Measurements from ENCODE around the gene KCNJ4.

Gene KCNJ4

DNA sequence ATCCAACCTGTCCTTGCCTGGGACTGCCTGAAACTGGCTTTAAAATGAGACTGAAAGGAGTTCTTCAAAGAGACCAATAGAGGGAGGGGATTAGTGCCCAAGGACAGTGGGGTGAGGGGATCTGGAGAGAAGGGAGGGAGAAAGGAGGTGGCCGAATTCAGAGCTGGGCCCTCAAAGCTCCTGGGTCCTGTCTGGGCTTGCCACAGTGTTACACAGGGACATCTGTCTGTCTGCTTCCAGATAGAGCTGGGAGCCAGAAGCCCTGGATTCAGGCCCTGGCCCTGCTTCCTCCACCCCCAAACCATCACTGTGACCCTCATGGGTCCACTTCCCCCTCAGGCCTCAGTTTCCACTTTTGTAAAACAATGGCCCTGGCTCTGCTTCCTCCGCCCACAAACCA is 3.6 kb downstream of the KCNJ4 start:
- CTCF ChIA-PET: no interaction called here

DNA sequence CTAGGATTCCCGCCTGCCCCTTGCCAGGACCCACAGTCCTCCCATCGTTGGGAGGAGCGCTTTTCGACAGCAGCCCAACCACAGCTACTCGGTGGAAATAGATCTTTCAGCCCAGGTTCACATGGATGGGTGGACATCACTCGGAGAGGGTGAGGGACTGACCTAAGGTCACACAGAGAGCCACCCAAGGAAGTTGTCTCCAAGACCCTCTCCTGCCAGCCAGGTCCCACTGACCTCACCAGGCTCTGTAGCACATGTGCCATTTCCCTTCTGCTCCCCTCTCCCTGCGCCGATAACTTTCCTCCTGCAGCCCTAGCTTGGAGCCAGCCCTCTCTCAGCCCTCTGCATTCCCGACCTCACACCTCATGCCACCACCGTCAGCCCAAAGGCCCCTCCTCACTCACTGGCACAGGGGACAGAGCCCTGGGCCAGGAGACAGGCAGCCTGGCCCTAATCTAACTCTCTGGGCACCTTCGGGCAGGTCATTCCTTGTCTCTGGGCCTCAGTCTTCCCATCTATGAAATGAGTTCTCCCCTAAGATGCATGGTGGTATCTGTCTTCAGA is 4.7 kb downstream of the KCNJ4 start:
- TF ChIP-seq SP2 (tag by site-specific recombination; IDR thresholded peaks at IDR 0.05) (0 out of 2 replicates have a peak, but pooled peaks have one; percentile 7), ZNF514 (tag by site-specific recombination; IDR thresholded peaks at IDR 0.05) (no peak), ZBTB8A (tag by site-specific recombination; IDR thresholded peaks at IDR 0.05) (peak; percentile 42; the same call in 1 of the 2 replicates)
- Histone ChIP-seq H3K36me3 (ENCODE audit: control insufficient read depth in 2 of 2, insufficient read depth in 1 of 2, low read length in 2 of 2) (no peaks in the 10 kb centered on the region), H3K27ac (ENCODE audit: extremely low read depth, low read depth, low read length) (no peak overlapping the region), H3K4me3 (ENCODE audit: low read depth, low read length) (no peak overlapping the region), H3K9me3 (ENCODE audit: control insufficient read depth, insufficient read depth, low read depth, low read length) (no peaks in the 10 kb centered on the region), H3K4me1 (ENCODE audit: control insufficient read depth, insufficient read depth, low read length) (no peaks in the 10 kb centered on the region)
- ChIA-PET CTCF (no interaction called here), POLR2A (no interaction called here)

More for the DNA sequence above, 3.6 kb downstream of the KCNJ4 start:
- no peaks in the 10 kb centered on the region for H3K4me1 ChIP-seq (ENCODE audit: control insufficient read depth, insufficient read depth, low read length)
- H3K9me3 ChIP-seq (ENCODE audit: control insufficient read depth, insufficient read depth, low read depth, low read length): no peaks in the 10 kb centered on the region
- POLR2A ChIA-PET: interaction anchor here (0.7 kb wide), 1 partner anchor 14 kb away, joined by 3 read pairs; no protein-coding TSS in a partner anchor
- H3K27ac ChIP-seq (ENCODE audit: extremely low read depth, low read depth, low read length): no peak overlapping the region
- no peak overlapping the region for H3K4me3 ChIP-seq (ENCODE audit: low read depth, low read length)
- H3K36me3 ChIP-seq (ENCODE audit: control insufficient read depth in 2 of 2, insufficient read depth in 1 of 2, low read length in 2 of 2): no peaks in the 10 kb centered on the region
- TF ChIP-seq ZNF426 (tag by site-specific recombination; IDR thresholded peaks at IDR 0.05) (no peak), ZBTB48 (tag by site-specific recombination; IDR thresholded peaks at IDR 0.05) (0 out of 2 replicates have a peak, but pooled peaks have one; percentile 26), TRIM28 (IDR thresholded peaks at IDR 0.05; ENCODE audit: borderline replicate concordance, low read length) (no peak), YY1 (tag by site-specific recombination; IDR thresholded peaks at IDR 0.05) (no peak), ZNF398 (tag by site-specific recombination; IDR thresholded peaks at IDR 0.05) (peak; percentile 8; the same call in 1 of the 2 replicates), ZNF600 (tag by site-specific recombination; IDR thresholded peaks at IDR 0.05) (no peak), ZNF114 (tag by site-specific recombination; IDR thresholded peaks at IDR 0.05) (no peak)
- TF ChIP-seq, protein P1, sequence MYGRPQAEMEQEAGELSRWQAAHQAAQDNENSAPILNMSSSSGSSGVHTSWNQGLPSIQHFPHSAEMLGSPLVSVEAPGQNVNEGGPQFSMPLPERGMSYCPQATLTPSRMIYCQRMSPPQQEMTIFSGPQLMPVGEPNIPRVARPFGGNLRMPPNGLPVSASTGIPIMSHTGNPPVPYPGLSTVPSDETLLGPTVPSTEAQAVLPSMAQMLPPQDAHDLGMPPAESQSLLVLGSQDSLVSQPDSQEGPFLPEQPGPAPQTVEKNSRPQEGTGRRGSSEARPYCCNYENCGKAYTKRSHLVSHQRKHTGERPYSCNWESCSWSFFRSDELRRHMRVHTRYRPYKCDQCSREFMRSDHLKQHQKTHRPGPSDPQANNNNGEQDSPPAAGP (tag by site-specific recombination; IDR thresholded peaks at IDR 0.05): no peak

GRCh38 chr22:38449776-38450175 is 5.2 kb downstream of the KCNJ4 start:
- CTCF ChIA-PET: no interaction called here
- Histone ChIP-seq H3K27ac (ENCODE audit: extremely low read depth, low read depth, low read length) (no peak overlapping the region), H3K4me3 (ENCODE audit: low read depth, low read length) (no peak overlapping the region), H3K36me3 (ENCODE audit: control insufficient read depth in 2 of 2, insufficient read depth in 1 of 2, low read length in 2 of 2) (no peaks in the 10 kb centered on the region), H3K4me1 (ENCODE audit: control insufficient read depth, insufficient read depth, low read length) (no peaks in the 10 kb centered on the region), H3K9me3 (ENCODE audit: control insufficient read depth, insufficient read depth, low read depth, low read length) (no peaks in the 10 kb centered on the region)
- POLR2A ChIA-PET: no interaction called here
- TF ChIP-seq ZNF596 (tag by site-specific recombination; IDR thresholded peaks at IDR 0.05): no peak
- no peak for TF ChIP-seq ZNF76 (tag by site-specific recombination; IDR thresholded peaks at IDR 0.05; ENCODE audit: borderline replicate concordance, low read depth)
- no peak for TF ChIP-seq SETDB1 (IDR thresholded peaks at IDR 0.05; ENCODE audit: insufficient read length, low read length)
- TF ChIP-seq HOXD13 (CRISPR knock-in tag; IDR thresholded peaks at IDR 0.05; ENCODE audit: borderline replicate concordance): no peak
- no peak for TF ChIP-seq ZNF658 (tag by site-specific recombination; IDR thresholded peaks at IDR 0.05)
- no peak for TF ChIP-seq ZNF366 (tag by site-specific recombination; conservative IDR thresholded peaks at IDR 0.05)
- no peak for TF ChIP-seq GLIS2 (tag by site-specific recombination; IDR thresholded peaks at IDR 0.05)
- TF ChIP-seq ZNF610 (tag by site-specific recombination; IDR thresholded peaks at IDR 0.05; ENCODE audit: borderline replicate concordance): no peak
- TF ChIP-seq KLF10 (tag by site-specific recombination; IDR thresholded peaks at IDR 0.05): no peak
